NCI-H524 treated with DMSO at 0.1 percent for 48 hours (cell line): ENCODE data around the gene ZC3H12A.

ENCODE experiments used
- DNase-seq: peaks from one replicate; lab custom pipeline; 2025; lab: John Stamatoyannopoulos, UW

Gene ZC3H12A

DNA sequence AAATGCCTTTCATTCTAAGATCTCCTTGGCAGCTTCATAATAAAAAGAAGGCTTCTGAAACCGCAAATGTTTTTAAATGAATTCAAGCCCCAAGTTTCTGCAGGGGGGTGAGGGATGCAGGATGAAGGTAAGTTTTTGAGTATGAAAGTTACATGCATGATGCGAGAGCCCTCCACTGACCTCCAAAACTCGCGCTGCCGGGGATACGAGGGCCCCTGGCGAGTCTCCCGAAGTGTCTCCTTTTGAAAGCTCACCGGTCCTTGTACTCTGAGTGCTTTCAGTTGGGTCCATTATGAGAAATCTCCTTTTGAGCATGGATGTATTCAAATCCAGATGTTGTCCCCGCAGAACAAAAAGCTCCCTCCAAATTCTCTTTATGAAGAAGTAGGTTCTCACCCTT lies 18.9 kb upstream of the ZC3H12A start:
- DNase-seq: no peak

DNA sequence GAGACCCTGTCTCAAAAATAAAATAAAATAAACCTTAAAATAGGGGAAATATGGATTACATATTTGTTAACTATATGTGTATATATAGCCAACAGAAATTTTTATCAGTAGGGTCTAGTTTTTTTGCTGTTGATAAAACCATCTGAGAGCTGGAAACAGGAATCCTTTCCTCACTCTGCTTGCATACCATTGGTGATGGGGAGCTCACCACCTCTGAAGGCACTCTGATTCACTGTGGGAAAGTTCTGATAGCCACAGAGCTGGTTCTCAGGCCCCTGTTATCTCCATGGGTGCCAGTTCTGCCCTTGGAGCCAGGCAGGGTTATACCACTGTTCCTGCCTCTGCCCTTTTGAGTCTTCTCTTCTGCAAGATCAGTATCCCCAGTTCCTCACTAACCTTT lies 17.8 kb upstream of the ZC3H12A start:
- no peak for DNase-seq

DNA sequence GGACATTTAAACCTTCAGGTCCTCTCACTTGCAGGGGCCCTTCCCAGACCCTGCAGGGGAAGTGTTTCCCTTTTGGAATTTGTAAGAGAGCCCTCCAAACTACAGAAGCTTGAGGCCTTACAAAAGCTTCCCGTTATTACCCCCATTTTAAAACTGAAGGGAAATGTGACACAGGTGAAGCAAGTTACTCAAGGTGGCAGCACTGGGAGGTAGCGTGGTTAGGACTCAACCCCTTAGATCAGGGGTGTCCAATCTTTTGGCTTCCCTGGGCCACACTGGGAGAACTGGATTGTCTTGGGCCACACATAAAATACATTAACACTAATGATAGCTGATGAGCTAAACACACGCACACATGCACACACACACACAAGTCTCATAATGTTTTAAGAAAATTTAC lies 15.8 kb upstream of the ZC3H12A start:
- DNase-seq: no peak

DNA sequence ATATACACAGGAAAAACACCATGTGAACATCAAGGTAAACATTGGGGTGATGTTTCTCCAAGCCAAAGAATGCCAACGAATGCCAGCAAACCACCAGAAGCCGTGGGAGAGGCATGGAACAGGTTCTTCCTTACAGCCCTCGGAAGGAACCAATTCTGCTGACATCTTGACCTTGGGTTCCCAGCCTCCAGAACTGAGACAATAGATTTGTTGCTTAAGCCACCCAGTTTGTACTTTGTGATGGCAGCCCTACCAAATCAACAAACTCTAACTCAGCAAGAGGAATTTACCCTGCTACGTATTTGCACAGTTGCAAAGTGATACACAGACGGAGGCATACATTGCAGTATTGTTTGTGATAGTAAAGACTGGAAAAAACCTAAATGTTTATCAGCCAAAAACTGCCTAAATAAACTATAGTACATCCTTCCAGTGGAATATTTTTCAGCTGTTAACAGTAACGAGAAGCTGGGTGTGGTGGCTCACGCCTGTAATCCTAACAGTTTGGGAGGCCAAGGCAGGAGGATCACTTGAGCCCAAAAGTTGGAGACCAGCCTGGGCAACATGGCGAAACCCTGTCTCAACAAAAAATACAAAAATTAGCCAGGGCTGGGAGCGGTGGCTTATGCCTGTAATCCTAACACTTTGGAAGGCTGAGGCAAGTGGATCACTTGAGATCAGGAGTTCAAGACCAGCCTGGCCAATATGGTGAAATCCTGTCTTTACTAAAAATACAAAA lies 12.5 kb upstream of the ZC3H12A start:
- no peak for DNase-seq

DNA sequence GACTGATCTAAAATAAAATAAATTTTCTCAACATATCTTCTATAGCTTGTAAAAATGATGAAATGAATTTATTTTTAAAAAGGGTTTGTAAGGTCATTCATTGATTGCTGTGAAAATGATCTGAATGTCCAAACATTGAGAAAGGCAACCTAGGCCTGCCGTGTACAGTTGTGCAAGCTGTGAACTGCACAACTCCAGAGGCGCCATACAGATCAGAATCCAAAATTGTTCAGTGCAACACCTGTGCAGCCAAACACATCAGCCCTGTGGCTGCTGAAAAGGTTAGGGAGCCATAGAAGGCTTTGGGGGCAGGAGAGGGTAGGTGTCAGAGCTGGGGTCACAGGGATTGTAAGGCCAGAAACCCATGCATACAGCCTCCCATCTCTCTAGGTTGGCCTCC lies 9.9 kb upstream of the ZC3H12A start:
- DNase-seq: no peak

DNA sequence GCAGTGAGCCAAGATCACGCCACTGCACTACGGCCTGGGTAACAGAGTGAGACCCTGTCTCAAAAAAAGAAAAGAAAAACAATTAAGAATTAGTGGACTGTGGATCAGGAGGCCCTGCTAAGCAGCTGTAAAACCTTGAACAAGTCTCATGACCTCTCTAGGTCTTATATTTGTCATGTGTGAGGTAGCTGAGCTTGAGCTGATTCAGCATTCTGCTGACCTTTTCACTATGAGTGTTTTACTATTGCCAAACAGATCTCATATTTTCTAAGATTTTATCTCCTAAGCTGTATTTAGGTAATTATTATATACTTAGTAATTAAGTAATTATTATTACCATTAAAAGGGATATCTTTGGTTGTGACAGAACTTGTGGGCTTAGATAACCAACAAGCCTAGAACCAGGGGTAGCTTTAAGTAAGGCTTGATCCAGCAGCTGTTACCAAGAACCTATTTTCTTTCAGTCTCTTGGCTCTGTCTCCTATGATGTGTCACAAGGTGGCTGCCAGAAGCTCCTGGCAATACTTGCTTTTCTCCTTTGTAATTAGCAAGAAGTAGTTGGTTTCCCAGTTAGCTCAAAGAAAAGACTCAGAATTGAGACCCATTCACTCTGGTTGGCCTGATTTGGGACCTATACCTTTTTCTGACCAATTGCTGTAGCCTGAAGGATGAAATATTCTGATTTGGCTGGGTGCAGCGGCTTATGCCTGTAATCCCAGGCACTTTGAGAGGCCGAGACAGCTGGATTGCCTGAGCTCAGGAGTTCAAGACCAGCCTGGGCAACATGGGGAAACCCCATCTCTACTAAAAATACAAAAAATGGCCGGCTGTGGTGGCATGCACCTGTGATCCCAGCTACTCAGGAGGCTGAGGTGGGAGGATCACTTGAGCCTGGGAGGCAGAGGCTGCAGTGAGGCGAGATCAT lies 8.5 kb upstream of the ZC3H12A start:
- no peak for DNase-seq

DNA sequence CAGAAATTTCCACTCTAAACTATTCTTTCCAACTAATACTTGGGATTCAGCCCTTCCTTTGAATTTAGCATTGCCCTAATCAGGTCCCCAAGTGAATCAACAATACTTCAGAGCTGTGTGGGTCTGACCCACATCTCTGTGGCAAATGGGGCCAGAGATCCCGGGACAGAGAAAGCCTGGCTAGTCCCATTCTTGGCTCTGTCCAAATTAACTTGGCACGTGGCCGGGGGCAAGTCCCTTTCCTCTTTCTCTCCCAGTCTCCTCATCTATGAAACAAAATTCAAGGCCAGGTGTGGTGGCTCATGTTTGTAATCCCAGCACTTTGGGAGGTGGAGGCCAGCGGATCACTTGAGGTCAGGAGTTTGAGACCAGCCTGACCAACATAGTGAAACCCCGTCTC lies 6.3 kb upstream of the ZC3H12A start:
- DNase-seq: no peak

DNA sequence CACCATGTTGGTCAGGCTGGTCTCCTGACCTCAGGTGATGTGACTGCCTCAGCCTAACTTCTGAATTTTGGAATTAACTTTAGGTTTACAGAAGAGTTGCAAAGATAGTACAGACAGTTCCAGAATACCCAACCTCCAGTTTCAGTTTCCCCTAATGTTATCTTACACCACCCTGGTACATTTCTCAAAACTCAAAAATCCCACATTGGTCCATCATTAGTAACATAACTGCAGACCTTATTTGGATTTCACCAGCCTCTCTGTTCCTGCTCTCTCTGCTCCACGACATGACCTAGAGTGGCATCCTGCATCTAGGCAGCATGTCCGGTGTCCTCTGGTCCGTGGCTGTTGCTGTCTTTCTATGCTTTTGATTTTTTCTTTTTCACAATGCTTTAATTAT lies 5.0 kb upstream of the ZC3H12A start:
- DNase-seq: no peak

DNA sequence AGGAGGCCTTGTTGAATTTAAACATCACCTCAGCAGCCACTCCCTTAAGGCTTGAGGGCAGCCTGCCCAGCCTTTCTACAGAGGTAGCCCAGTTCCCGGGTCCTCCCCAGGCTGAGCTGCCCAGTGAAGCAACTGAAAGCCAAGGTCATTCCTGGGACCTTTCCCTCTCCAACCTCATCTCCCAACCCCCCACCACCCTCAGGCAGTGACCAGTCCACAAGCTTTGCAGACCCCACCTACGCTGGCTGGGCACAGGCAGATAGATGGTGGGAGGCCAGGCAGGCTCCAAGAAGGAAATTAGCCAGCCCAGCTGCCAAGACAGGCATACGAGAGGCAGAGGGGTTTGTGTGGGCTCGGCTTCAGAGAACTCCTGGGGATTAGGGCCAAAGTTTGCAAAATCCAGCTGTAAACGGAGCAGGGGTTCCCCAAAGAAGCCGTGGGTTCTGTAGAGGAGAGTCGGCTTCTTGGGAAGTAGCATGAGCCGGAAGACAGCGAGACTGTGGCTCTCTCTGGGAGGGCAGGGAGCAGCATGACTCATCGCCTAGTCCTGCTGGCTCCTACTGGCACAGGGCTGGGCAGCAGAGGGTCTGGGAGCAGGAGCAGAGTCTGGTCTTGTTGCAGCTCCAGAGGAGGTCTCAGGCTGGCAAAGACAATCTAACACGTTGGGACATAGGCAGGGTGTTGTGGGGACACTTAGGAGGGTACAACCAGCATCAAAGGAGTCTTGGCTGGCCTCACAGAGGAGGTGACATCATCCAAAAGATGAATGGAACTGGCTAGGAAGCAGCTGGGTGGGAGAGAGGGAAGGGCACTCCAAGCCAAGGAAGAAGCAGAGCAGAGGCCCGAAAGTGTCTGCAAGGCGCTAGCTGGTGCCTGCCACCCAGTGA lies 2.8 kb upstream of the ZC3H12A start:
- no peak for DNase-seq

DNA sequence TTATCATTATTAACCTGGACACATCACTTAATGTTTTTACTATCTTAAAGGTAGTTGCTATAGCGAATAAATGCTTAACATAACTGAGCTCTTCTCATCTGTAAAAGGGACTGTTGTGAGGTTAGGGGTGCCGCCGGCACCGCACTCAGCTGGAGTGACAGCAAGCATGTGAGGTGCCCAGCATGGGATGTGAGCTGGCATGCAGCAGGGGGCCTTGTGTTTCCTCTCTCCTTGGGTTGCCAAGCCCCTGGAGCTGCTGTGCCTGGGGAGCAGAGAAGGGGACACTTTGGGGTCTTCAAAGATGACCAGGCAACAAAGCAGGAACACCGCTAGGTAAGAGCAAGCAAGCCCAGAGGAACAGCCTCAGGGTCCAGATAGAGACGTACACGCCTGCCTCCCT lies 2.1 kb upstream of the ZC3H12A start:
- no peak for DNase-seq

DNA sequence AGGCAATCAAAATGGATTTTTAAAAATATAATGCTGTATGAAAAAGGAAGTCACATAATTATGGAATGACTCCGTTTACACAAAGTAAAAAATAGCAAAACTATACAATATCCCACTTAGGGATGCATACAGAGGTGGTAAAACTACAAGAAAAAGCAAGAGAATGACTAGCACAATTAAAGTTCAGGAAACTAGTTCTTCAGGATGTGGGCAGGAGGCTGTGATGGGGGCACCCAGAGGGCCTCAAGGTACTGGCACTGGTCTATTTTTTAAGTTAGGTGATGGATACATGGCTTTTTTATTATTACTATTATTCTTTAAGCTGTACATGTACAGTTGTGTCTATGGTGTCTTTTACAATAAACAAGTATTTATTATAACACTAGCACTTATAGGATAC lies 1.4 kb upstream of the ZC3H12A start:
- no peak for DNase-seq

DNA sequence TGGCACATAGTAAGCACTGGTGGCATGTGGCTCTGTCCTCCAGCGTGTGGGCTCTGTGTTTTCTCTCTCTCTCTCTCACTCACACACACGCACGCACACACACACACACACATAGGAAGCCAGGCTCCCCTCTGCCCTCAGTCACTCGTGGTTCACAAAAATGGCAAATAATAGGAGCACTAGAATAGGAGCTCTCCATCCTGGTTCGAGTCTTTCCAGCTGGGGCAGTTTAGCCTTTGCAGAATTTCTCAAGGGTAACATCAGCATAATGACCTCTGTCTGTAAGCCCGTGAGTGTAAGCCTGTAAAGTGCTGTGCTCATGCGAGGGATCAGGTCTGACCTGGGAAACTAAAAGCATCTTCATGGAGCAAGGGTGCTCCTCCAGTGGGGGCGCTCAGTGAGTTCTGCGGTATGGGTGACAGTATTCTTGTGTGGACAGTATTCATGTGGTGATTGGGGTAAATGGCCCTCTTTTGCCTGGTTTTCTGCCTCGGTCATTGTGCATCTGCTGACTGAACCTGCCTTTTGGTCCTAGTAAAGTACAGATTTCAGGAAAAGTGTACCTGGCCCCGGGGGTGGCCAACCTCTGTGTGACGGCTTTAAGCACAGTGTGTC lies 842 bp upstream of the ZC3H12A start:
- no peak for DNase-seq

DNA sequence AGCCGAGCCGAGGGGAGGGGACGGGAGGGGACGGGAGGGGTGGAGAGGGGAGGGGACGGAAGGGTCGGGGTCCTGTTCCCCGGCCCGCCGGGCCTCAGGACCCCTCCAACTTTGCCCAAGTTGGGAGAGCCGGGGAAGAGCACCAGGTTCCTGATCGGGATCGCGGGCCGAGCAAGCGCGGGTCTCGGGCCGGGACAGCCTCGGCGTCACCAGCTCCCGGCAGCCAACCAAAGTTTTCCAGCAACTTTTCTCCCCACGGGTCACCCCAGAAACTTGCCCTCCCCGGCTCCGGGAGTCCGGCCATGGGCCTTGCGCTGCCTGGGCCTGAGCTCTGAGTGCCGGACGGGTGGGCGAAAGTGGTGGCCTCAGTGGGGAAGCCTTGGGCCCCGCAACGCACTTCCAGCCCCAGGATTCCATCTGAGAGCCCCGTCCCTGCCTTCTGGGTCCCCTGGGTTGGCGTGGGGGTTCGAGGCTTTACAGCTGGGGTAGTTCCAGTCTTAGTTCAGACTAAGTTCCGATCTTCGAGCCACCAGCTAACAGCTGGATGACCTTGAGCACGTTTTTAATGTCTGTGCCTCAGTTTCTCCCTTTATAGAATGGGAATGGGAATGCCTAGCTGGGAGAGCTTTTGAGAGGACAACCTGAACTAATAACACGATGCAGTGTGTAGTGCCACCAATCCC lies 458 bp downstream of the ZC3H12A start:
- no peak for DNase-seq

DNA sequence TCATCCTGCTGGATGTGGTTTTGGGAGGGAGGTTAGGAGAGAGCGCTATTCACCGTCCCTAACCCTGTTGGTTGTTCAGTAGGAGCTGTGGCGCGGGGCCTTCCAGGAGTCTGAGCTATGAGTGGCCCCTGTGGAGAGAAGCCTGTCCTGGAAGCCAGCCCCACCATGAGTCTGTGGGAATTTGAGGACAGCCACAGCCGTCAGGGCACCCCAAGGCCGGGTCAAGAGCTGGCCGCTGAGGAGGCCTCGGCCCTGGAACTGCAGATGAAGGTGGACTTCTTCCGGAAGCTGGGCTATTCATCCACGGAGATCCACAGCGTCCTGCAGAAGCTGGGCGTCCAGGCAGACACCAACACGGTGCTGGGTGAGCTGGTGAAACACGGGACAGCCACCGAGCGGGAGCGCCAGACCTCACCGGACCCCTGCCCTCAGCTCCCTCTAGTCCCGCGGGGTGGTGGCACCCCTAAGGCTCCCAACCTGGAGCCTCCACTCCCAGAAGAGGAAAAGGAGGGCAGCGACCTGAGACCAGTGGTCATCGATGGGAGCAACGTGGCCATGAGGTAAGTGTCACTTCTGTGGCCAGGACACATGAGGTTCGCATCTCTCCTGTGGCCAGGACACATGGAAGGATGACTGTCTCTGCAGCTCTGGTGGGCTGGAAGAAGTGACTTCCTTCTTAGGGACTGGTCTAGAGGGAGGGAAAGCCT lies 1.2 kb downstream of the ZC3H12A start:
- DNase-seq: no peak

DNA sequence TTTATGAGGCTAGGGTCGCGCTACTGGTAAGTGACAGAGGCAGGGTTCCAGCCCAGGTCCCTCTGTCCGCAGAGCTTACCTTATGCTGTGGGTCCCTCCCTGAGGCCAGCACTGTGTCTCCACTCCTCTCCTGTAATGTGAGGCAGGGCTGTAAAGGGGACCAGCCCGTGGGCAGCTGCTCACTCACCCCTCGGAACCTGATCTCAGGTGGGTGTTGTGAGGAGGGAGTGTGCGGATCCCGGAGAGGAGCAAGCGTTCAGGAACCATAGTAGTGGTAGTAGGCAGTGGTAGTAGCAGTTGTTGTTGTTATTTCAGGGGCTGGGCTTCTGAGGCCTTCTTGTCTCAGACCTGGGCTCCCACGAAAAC lies 1.7 kb downstream of the ZC3H12A start:
- DNase-seq: no peak

DNA sequence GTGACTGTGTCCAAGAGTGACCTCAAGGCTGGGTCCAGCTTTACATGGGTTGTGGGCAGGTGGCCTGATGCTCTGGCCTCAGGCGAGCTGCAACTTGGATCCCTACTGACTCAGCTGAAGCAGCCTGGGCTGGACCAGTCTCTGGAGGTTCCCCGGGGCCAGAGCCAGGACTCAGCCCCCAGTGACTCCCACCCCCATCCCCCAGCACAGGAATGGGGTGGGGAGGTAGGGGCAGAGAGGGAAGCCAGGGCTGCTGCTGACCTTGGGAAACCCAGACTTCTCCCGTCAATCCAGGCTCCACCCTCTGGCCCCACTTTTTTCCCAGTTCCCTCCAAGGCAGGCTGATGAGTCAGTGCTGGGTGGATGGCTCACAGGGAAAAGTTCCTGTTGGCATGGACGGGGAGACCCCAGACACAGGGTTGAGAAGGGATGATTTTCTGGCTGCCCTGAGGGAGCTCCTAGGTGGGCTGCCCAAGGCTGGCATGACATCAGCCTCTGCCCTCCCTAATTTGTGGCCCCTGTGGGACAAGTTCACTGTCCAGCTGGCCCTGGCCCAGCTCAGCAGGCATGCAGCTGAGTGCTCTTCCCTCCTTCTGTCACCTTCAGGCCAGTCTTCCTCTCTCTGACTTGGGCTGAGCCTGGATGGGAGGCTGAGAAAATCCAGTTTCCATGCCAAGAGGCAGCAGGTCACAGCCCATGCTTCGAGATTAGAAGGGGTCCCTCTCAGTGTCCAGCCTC lies 2.2 kb downstream of the ZC3H12A start:
- DNase-seq: no peak

DNA sequence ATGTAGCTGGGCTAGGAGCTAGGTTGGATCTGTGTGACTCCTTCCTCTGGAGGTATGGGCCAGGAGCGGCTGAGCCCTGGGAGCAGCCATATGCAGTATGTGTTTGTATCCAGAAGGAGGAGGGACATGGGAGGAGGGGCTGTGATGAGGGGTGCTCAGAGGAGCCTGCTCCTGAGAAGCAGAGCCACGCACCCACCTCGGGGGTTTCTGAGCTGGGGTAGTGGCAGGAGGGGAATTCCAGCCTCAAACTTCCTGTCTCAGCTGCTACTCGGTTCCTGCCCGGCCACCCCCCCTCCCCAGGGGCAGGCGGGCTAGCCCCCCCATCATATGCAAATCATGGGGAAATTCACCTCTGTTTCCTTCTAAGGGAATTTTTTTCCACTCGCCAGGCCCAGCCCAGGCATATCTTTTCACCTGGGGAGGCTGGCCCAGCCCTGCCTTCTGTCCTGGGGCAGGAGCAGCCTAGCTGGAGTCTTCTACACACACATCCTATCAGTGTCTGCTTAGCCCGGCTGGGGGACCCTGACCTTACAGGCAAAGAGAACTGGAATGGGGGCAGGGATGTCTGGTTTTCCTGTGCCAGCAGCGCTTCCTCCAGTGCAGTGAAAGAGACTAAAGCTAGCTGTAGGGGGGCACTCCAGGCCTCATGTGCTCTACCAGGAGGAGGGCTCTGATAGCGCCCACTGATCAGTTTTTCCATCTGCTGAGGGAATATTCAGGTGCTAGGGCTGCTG lies 3.0 kb downstream of the ZC3H12A start:
- DNase-seq: no peak

DNA sequence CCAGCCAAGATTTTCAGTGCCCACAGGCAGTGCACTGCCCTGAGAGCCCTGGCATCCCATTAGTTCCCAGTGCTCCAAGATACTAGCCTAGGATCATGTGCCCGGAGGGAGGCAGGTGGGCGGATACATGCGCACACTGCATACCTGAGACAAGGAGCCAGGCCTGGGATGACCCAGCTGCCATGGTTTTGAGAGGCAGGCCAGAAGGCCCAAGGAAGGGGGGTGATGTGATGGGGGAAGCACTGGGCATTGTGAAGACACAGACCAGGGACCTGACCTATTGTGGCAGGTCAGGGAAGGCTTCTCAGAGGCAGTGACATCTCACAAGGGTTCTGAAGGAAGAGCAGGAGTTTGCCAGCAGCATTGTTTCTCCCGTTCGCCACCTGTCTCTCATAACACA lies 3.6 kb downstream of the ZC3H12A start:
- no peak for DNase-seq

DNA sequence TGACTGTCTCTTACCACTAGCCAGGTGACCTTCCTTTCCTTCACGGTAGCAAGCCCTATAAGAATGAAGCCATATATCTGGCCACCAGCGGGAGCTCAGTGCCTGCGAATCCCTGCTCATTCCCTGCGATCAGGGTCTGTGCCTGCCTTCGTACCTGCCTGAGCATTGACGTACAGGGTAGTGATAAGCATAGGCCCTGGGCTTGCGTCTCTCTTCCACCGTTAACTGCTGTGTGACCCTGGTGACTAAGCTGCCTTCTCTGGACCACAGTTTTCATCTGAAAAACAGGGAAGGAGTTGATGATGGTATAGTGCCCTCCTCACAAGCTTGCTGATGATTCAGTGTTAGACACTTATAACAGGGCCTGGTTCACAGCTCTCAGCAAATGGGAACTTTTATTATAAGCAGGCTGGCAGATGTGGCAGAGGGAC lies 4.1 kb downstream of the ZC3H12A start:
- DNase-seq: no peak
